Measurements from ENCODE around the gene SEMA3D. TPM values are rescaled to one million over a fixed set of nuclear protein-coding genes. Genes with fewer than 3 reads are reported as not detected.

The SEMA3D gene
- total and polyA plus RNA-seq, 11 donors = 0.10 to 8.6 (median 0.88) TPM

DNA sequence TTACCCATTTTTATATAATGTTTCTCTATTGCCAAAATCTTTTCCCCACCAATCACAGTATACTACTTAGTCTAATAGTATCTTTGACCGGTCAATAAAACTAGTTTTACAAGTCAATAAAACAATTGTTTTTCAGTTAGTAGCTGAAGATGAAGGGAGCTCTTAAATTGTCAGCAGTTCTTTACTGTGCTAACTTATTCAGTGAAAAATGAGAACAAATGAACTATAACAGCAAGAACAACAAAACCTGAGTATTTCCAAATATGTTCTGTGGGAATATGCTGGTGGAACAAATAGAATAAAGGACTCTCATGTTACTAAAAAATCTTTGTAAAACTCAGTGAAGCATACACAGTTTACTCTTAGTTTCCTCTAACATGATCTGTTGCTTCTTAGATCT lies 134.0 kb downstream of the SEMA3D start:
- TF ChIP-seq POLR2A (IDR thresholded peaks at IDR 0.05) = no peak
- TF ChIP-seq, protein P1, sequence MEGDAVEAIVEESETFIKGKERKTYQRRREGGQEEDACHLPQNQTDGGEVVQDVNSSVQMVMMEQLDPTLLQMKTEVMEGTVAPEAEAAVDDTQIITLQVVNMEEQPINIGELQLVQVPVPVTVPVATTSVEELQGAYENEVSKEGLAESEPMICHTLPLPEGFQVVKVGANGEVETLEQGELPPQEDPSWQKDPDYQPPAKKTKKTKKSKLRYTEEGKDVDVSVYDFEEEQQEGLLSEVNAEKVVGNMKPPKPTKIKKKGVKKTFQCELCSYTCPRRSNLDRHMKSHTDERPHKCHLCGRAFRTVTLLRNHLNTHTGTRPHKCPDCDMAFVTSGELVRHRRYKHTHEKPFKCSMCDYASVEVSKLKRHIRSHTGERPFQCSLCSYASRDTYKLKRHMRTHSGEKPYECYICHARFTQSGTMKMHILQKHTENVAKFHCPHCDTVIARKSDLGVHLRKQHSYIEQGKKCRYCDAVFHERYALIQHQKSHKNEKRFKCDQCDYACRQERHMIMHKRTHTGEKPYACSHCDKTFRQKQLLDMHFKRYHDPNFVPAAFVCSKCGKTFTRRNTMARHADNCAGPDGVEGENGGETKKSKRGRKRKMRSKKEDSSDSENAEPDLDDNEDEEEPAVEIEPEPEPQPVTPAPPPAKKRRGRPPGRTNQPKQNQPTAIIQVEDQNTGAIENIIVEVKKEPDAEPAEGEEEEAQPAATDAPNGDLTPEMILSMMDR (IDR thresholded peaks at IDR 0.05) = no peak
- intact Hi-C loops (cut with DNase I) = no loop called here
- Histone ChIP-seq H3K4me3 (no peak overlapping the region), H3K27ac (no peak overlapping the region), H3K9me3 (no peaks in the 10 kb centered on the region), H3K4me1 (no peaks in the 10 kb centered on the region), H3K27me3 (no peaks in the 10 kb centered on the region), H3K36me3 (no peaks in the 10 kb centered on the region)
- DNase-seq = no peak
- 96 to 100% (median 99%) methylated on average over 1 of the region's 1 CpG for WGBS, 4 donors
- ATAC-seq = no peak

DNA sequence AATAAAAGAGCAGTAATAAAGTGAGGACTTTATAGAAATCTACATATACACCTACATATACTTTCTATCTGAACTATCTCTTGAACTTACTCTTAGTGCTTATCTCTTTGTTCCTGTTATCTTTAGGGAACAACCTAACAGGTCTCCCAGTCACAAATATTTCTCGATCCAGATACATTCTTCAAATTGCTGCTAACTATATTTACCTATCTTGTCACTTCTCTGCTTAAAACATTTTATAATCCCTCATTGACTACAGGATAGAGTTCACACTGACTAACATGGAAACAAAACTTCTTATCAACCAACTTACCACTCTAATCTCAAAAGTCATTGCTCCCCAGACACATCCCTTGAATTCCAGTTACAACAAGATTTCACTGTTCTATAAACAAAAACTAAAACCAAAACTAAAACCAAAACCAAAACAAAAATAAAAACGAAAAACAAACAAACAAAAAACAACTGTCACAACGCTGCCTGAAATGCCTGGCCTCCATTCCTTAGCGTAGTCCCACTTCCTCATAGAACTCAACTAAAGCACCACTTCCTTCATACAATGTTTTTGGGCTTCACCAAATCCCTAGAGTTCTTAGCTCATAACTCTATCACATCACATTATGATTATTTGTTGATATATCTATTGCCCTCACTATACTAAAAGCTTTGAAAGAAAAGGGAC lies 134.7 kb downstream of the SEMA3D start:
- TF ChIP-seq, protein P1 (IDR thresholded peaks at IDR 0.05) = no peak
- TF ChIP-seq POLR2A (IDR thresholded peaks at IDR 0.05) = no peak
- Histone ChIP-seq H3K4me3 (no peak overlapping the region), H3K36me3 (no peaks in the 10 kb centered on the region), H3K9me3 (no peaks in the 10 kb centered on the region), H3K27me3 (no peaks in the 10 kb centered on the region), H3K27ac (no peak overlapping the region), H3K4me1 (no peaks in the 10 kb centered on the region)
- DNase-seq (no peak), ATAC-seq (no peak)
- intact Hi-C loops (cut with DNase I) = no loop called here
- WGBS, 4 donors = 76 to 86% (median 82%) methylated on average over 4 of the region's 4 CpGs

DNA sequence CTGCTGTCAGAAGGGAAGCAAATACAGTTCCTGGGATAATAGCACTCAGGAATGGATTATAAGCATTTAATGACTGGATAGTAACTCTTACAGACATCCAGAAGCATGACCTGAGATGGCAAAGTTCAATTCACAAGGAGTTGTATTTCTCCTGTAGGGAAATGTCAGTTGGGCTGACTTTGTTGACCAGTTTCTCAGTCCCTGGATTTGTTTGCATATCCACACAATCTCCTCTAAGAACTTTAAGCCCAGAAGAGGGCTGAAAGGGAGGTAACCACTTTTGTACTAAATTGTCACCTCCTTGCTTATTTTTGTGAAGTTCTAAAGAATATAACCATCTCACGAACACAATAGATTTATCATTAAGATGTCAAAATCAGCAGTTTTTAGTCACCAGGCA lies 140.3 kb downstream of the SEMA3D start:
- 96 to 97% (median 97%) methylated on average over 1 of the region's 1 CpG for WGBS, 4 donors

DNA sequence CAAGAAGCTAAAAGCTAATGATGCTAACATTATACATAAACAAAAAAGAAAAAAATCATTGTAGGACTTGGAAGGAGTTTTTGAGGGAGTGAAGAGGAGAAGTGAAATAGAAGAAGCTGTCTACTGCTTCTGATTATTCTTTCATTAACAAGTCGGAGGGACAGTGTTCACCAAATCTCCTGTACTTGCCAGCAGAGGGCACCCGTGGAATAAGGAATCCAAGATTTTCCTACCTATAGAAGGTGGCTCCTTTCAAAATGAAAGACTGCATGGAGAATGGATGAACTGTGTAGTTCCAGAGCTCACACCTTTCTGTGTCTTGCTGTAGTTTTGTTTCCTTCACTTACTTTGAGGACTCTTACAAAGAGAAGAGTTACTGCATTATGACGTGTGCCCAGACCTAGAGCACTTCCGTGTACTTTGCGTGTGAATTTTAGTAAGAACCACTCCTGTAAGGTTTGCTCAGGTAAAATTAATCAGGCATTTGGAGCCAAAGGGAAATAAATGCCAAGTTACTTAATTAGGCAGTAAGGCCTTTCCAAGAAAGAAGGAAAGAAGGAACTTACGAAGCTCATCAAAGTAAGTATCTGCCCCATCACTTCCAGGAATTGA lies 145.1 kb downstream of the SEMA3D start:
- Histone ChIP-seq H3K27ac (no peak overlapping the region), H3K4me1 (no peaks in the 10 kb centered on the region), H3K36me3 (no peaks in the 10 kb centered on the region), H3K27me3 (peaks cover 0 to 4% (median 0%) of the 10 kb centered on the region in 9 donors), H3K9me3 (no peaks in the 10 kb centered on the region), H3K4me3 (no peak overlapping the region)
- ATAC-seq = peak in 3 of 4 donors; percentile 55 to 63 (median 56)
- intact Hi-C loops (cut with DNase I) = loop anchor here (2.0 to 10.0 kb wide), 12 partner anchors 143 to 1863 kb away; partner anchors contain the start of gene SEMA3D (in 6 of the 10)
- 56 to 61% (median 59%) methylated on average over 6 of the region's 6 CpGs for WGBS, 4 donors
- DNase-seq = peak in 4 of 5 donors; percentile 36 to 44 (median 42)
- TF ChIP-seq, protein P1 (IDR thresholded peaks at IDR 0.05) = peak; percentile 38 to 82 (median 66)
- no peak for TF ChIP-seq POLR2A (IDR thresholded peaks at IDR 0.05)

More for the DNA sequence above, 140.3 kb downstream of the SEMA3D start:
- ATAC-seq (no peak), DNase-seq (no peak)
- H3K36me3 ChIP-seq = no peaks in the 10 kb centered on the region
- no peaks in the 10 kb centered on the region for H3K9me3 ChIP-seq
- H3K4me3 ChIP-seq = no peak overlapping the region
- no peak overlapping the region for H3K27ac ChIP-seq
- intact Hi-C loops (cut with DNase I) = loop anchor here in 5 of 10 donors (10.0 kb wide), 5 partner anchors 138 to 1858 kb away; partner anchors contain the start of gene SEMA3D (in 1 of the 5)
- H3K4me1 ChIP-seq = no peaks in the 10 kb centered on the region
- TF ChIP-seq, protein P1 (IDR thresholded peaks at IDR 0.05) = no peak
- no peak for TF ChIP-seq POLR2A (IDR thresholded peaks at IDR 0.05)
- H3K27me3 ChIP-seq = no peaks in the 10 kb centered on the region
